SK-N-MC (cell line): Measurements from ENCODE around the gene TSPOAP1.

ENCODE experiments used
- EZH2 ChIP-seq: fragments of 200-600 bp; sonication (generic); IDR thresholded peaks from one replicate; pipeline ENCODE4 v1.6.1; 2017; ENCODE audit warnings: antibody characterized with exemption
- POLR2AphosphoS5 ChIP-seq: IDR thresholded peaks from 2 replicates; pipeline ENCODE4 v1.6.1; 2012; ENCODE audit warnings: mild to moderate bottlenecking, low read depth, low read length, borderline replicate concordance

- TF ChIP-seq POLR2AphosphoS5 = no peak
- no peak for TF ChIP-seq EZH2
Measured at GRCh38 chr17:58306131-58306951, 22.3 kb downstream of the TSPOAP1 start.
